ENCODE data around the gene SSRP1.

GRCh38 chr11:57324886-57325734 lies 10.6 kb downstream of the SSRP1 start, which contains the start of gene TNKS1BP1:
- TF ChIP-seq CTCF (IDR thresholded peaks at IDR 0.05) (no peak), ZFX (IDR thresholded peaks at IDR 0.05; ENCODE audit: borderline replicate concordance) (no peak)

Measured in 22Rv1 (cell line).